Stimulated activated CD8-positive, alpha-beta memory T cell treated with anti-CD3 and anti-CD28 coated beads, Interleukin-7, amount 100 ng/mL, for 1 hour (primary cell): ENCODE measurements around the gene KRTAP10-12.
"Not testable (repeated sequence)": the region's sequence is repeated elsewhere in the genome, so short reads cannot be mapped to it uniquely, and the experiment has no call there.

Source experiments
- DNase-seq, 2 donors: peaks; one replicate each; pipeline ENCODE4 v3.0.0-alpha.2; 2020; ENCODE audit warnings: low read depth in 2 of 2

Gene KRTAP10-12

GRCh38 chr21:44670642-44671432 is 26.1 kb upstream of the KRTAP10-12 start:
- no peak for DNase-seq

- DNase-seq = no peak
These were observed 25.1 kb upstream of the KRTAP10-12 start for GRCh38 chr21:44671911-44672310.

- no peak for DNase-seq
These were observed 19.1 kb upstream of the KRTAP10-12 start for GRCh38 chr21:44677881-44678280.

GRCh38 chr21:44681152-44681551 is 15.8 kb upstream of the KRTAP10-12 start:
- no peak for DNase-seq

- DNase-seq = no peak
These were observed 15.0 kb upstream of the KRTAP10-12 start, which contains the start of gene KRTAP12-1 for GRCh38 chr21:44681861-44682579. Gene KRTAP12-1 (minus strand): TSS chr21:44682163. CDS start chr21:44682123, 40 bp downstream.

GRCh38 chr21:44682580-44683151 is 14.3 kb upstream of the KRTAP10-12 start:
- no peak for DNase-seq

- DNase-seq = no peak
These were observed 12.9 kb upstream of the KRTAP10-12 start for GRCh38 chr21:44684077-44684476.

GRCh38 chr21:44684483-44684882 is 12.5 kb upstream of the KRTAP10-12 start:
- no peak for DNase-seq

GRCh38 chr21:44685050-44685449 is 11.9 kb upstream of the KRTAP10-12 start:
- DNase-seq = not testable (repeated sequence)

- no peak for DNase-seq
These were observed 10.8 kb upstream of the KRTAP10-12 start for GRCh38 chr21:44686000-44686781.

- DNase-seq = no peak
These were observed 10.0 kb upstream of the KRTAP10-12 start for GRCh38 chr21:44686843-44687561.

GRCh38 chr21:44687671-44688070 is 9.3 kb upstream of the KRTAP10-12 start:
- no peak for DNase-seq

GRCh38 chr21:44689740-44690139 is 7.2 kb upstream of the KRTAP10-12 start:
- DNase-seq = not testable (repeated sequence)

- no peak for DNase-seq
These were observed 5.3 kb upstream of the KRTAP10-12 start for GRCh38 chr21:44691686-44692085.

- no peak for DNase-seq
These were observed 4.0 kb upstream of the KRTAP10-12 start for GRCh38 chr21:44692798-44693512.

GRCh38 chr21:44694776-44695175 is 2.2 kb upstream of the KRTAP10-12 start:
- no peak for DNase-seq

GRCh38 chr21:44695184-44695583 is 1.8 kb upstream of the KRTAP10-12 start:
- DNase-seq = no peak

- DNase-seq = no peak
These were observed 1.3 kb upstream of the KRTAP10-12 start for GRCh38 chr21:44695641-44696040.

GRCh38 chr21:44696572-44696971 is 400 bp upstream of the KRTAP10-12 start:
- no peak for DNase-seq
